B cell (primary cell): Measurements from ENCODE around the gene ST6GALNAC3. TPM values are rescaled to one million over a fixed set of nuclear protein-coding genes. Genes with fewer than 3 reads are reported as not detected.

ENCODE experiments used
- ATAC-seq: fragments of 200-7000 bp; cut with Tn5 transposase; one replicate; pipeline ENCODE4 v1.10.0; 2021; ENCODE audit warnings: low read depth, mild to moderate bottlenecking, moderate number of reproducible peaks, moderate library complexity
- CTCF ChIA-PET: fragments of 350-600 bp; sonication (Branson Sonifier 250); formaldehyde crosslinking; loops from one replicate; lab custom pipeline; 2021; ENCODE audit warnings: antibody characterized with exemption, inconsistent platforms; lab: Charles Lee
- POLR2A ChIA-PET: fragments of 350-600 bp; sonication (Branson Sonifier 250); formaldehyde crosslinking; loops from one replicate; lab custom pipeline; 2021; ENCODE audit warnings: antibody characterized with exemption; lab: Charles Lee
- DNase-seq: peaks from one replicate; pipeline ENCODE4 v3.0.0; 2013
- H2AFZ ChIP-seq: 2 replicates; pipeline ENCODE4 v1.6.1; 2012; ENCODE audit warnings: mild to moderate bottlenecking, low read depth, low read length; ENCODE audit not compliant: insufficient read depth, poor library complexity, severe bottlenecking
- H3K27ac ChIP-seq, 2 donors: 1 replicate in 1 of 2; 2 replicates in 1 of 2; pipeline ENCODE4 v1.5.1; 2012 to 2013; ENCODE audit warnings: low read length in 2 of 2, mild to moderate bottlenecking in 2 of 2, moderate library complexity in 1 of 2
- H3K27me3 ChIP-seq, 4 experiments: fragments of 200-600 bp in 1 of 4; sonication (generic) in 1 of 4; replicated peaks in 1 of 4; 1 replicate in 2 of 4; 2 replicates in 2 of 4; pipeline versions ENCODE4 v1.6.1 to v1.7.0; 2013 to 2016; ENCODE audit warnings: low read length in 3 of 4, mild to moderate bottlenecking in 2 of 4, mixed read lengths in 1 of 4, moderate library complexity in 1 of 4; ENCODE audit not compliant: insufficient read depth in 4 of 4, control insufficient read depth in 3 of 4; ENCODE audit errors: control extremely low read depth in 1 of 4
- H3K36me3 ChIP-seq, 2 experiments: replicated peaks in 1 of 2; 1 replicate in 1 of 2; 2 replicates in 1 of 2; pipeline versions ENCODE4 v1.6.1 to v1.7.1; 2013; ENCODE audit warnings: low read length in 1 of 2; ENCODE audit not compliant: insufficient read depth in 2 of 2, control insufficient read depth in 1 of 2; ENCODE audit errors: control extremely low read depth in 1 of 2, extremely low read depth in 1 of 2
- H3K4me1 ChIP-seq, 2 donors: fragments of 200-600 bp in 1 of 2; sonication (generic) in 1 of 2; 1 replicate in 1 of 2; 2 replicates in 1 of 2; pipeline versions ENCODE4 v1.5.1 to v1.6.1; 2013 to 2017; ENCODE audit warnings: low read length in 2 of 2; ENCODE audit not compliant: control insufficient read depth in 2 of 2, insufficient read depth in 2 of 2
- H3K4me2 ChIP-seq: replicated peaks from 2 replicates; pipeline ENCODE3; 2012; ENCODE audit warnings: mild to moderate bottlenecking, low read depth, low read length; ENCODE audit not compliant: poor library complexity, severe bottlenecking
- H3K4me3 ChIP-seq, 5 experiments: fragments of 200-600 bp in 1 of 5; sonication (generic) in 1 of 5; 1 replicate in 3 of 5; 2 replicates in 2 of 5; pipeline versions ENCODE4 v1.5.1 to v1.7.0; 2011 to 2016; ENCODE audit warnings: low read length in 4 of 5, mild to moderate bottlenecking in 4 of 5, low read depth in 2 of 5, control low read depth in 1 of 5, moderate library complexity in 1 of 5; ENCODE audit not compliant: insufficient read depth in 1 of 5; ENCODE audit errors: control extremely low read depth in 1 of 5, extremely low read depth in 1 of 5
- H3K79me2 ChIP-seq: fragments of 200-600 bp; sonication (generic); one replicate; pipeline ENCODE4 v1.6.0; 2016; ENCODE audit warnings: low read length; ENCODE audit not compliant: control insufficient read depth, insufficient read depth
- H3K9ac ChIP-seq: fragments of 200-600 bp; sonication (generic); 2 replicates; pipeline ENCODE4 v1.6.1; 2017; ENCODE audit warnings: mild to moderate bottlenecking, low read length, moderate library complexity
- H3K9me3 ChIP-seq, 3 donors: one replicate each; pipeline versions ENCODE4 v1.6.1 to v1.7.1; 2013; ENCODE audit warnings: low read length in 2 of 3; ENCODE audit not compliant: control insufficient read depth in 2 of 3, insufficient read depth in 1 of 3; ENCODE audit errors: control extremely low read depth in 1 of 3
- H4K20me1 ChIP-seq: 2 replicates; pipeline ENCODE4 v1.6.0; 2012; ENCODE audit warnings: mild to moderate bottlenecking, low read length; ENCODE audit not compliant: insufficient read depth, control insufficient read depth, poor library complexity, severe bottlenecking
- H3K27ac Mint-ChIP-seq: one replicate; pipeline ENCODE4 v1.8.0; 2021; ENCODE audit warnings: mixed read lengths
- H3K27me3 Mint-ChIP-seq: one replicate; pipeline ENCODE4 v1.8.0; 2021; ENCODE audit warnings: mixed read lengths
- H3K4me1 Mint-ChIP-seq: one replicate; pipeline ENCODE4 v1.8.0; 2021; ENCODE audit warnings: mixed read lengths
- H3K4me3 Mint-ChIP-seq: one replicate; pipeline ENCODE4 v1.8.0; 2021; ENCODE audit warnings: mixed read lengths
- H3K9me3 Mint-ChIP-seq: one replicate; pipeline ENCODE4 v1.8.0; 2022; ENCODE audit warnings: mixed read lengths; ENCODE audit not compliant: insufficient read depth
- EZH2 ChIP-seq: IDR thresholded peaks from 2 replicates; pipeline ENCODE4 v1.6.1; 2012; ENCODE audit warnings: borderline replicate concordance, low read depth, mild to moderate bottlenecking, moderate library complexity, low read length; ENCODE audit not compliant: insufficient read depth, poor library complexity, severe bottlenecking
- WGBS: methylation state at CpG from one replicate; pipeline ENCODE4 v1.1.5; 2013; ENCODE audit warnings: missing lambda C conversion rate; ENCODE audit not compliant: insufficient coverage; 5-methylcytosine and 5-hydroxymethylcytosine counted together
- intact Hi-C: fragments of 100-400 bp; cut with micrococcal nuclease; formaldehyde crosslinking; loops from one replicate; pipeline ENCODE4 v1.10.0; 2022
- polyA plus RNA-seq: library from polyadenylated mRNA; depleted of rRNA; stranded (reverse); fragments of >200 nt; gene quantifications from 2 replicates; pipeline ENCODE4 v1.2.3, GENCODE V29; 2012
- total RNA-seq, 2 donors: library from RNA; stranded (reverse); fragments of 120-200 nt in 1 of 2; gene quantifications; 1 replicate in 1 of 2; 2 replicates in 1 of 2; pipeline versions ENCODE4 v1.2.3 to v1.2.4, GENCODE V29; 2013 to 2022
- TF ChIP-seq, protein P1 (sequence below): fragments of 200-600 bp; IDR thresholded peaks from one replicate; pipeline ENCODE4 v1.8.0; 2022; ENCODE audit warnings: antibody characterized with exemption, mild to moderate bottlenecking

ST6GALNAC3 gene
- total and polyA plus RNA-seq, 2 donors (not counting 1 experiment from before 2014, with no cell fraction given), result 3.0 to 17.3 TPM

DNA sequence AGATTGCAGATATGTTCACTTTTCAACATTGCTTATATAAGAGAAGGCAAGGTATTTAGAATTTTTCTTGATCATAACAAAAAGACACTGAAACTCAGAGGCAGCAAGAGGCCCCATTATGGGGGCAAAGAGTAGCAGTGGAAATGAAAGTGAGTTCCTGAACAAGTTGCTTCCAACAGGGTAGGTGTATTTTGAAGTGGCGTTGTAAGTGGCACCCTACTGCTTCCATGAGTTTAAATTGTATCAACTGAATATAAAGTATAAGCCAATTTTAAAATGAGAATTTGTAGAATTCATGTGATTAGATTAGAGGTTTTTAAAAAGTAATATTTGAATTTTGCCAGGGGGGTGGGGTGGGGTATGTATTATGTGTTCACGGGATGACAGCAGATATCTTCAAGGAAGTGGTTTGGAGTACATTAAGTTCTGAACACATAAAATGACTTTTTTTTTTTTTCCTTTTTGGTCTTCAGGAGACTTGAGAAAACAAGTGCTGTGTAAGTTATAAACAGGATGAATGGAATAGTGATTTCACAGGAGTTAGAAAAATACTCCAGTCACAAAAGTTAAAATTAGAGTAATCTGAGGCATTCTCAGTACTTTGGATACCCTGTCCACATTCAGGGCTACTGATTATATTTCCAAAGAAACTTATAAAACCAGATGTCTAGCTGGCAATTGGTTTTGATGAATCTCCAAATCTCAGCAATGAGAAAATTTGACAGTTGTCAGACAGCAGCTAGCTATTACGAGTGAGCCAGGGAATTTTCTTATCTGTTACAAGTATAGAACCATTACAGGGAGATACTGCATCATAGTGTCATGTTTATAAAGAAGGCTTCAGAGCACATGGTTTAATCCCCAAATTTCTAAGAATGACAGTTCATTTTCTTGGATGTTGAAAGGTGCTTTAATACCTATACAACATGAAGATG lies 182.0 kb downstream of the ST6GALNAC3 start:
- Histone ChIP-seq H3K9ac (no peak overlapping the region), H4K20me1 (no peaks in the 10 kb centered on the region), H3K4me3 (no peak overlapping the region), H3K79me2 (no peaks in the 10 kb centered on the region), H3K27ac (no peak overlapping the region), H3K36me3 (no peaks in the 10 kb centered on the region), H3K9me3 (peaks cover 0 to 1% (median 0%) of the 10 kb centered on the region in 3 donors), H3K27me3 (no peaks in the 10 kb centered on the region), H2AFZ (no peak overlapping the region), H3K4me1 (peaks cover 0 to 7% of the 10 kb centered on the region in 2 donors), H3K4me2 (no peak overlapping the region)
- Mint-ChIP-seq H3K27me3 (no peaks in the 10 kb centered on the region), H3K4me3 (no peak overlapping the region), H3K4me1 (peaks cover 15% of the 10 kb centered on the region), H3K9me3 (no peaks in the 10 kb centered on the region), H3K27ac (no peak overlapping the region)
- DNase-seq (no peak), ATAC-seq (no peak)
- intact Hi-C loops, result no loop called here
- TF ChIP-seq, protein P1, sequence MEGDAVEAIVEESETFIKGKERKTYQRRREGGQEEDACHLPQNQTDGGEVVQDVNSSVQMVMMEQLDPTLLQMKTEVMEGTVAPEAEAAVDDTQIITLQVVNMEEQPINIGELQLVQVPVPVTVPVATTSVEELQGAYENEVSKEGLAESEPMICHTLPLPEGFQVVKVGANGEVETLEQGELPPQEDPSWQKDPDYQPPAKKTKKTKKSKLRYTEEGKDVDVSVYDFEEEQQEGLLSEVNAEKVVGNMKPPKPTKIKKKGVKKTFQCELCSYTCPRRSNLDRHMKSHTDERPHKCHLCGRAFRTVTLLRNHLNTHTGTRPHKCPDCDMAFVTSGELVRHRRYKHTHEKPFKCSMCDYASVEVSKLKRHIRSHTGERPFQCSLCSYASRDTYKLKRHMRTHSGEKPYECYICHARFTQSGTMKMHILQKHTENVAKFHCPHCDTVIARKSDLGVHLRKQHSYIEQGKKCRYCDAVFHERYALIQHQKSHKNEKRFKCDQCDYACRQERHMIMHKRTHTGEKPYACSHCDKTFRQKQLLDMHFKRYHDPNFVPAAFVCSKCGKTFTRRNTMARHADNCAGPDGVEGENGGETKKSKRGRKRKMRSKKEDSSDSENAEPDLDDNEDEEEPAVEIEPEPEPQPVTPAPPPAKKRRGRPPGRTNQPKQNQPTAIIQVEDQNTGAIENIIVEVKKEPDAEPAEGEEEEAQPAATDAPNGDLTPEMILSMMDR, result no peak
- TF ChIP-seq EZH2, result no peak
- POLR2A ChIA-PET, result no interaction called here
- CTCF ChIA-PET, result interaction anchor here (0.7 kb wide), 1 partner anchor 37 kb away, joined by 3 read pairs; no protein-coding TSS in a partner anchor
- no CpG with 5 or more reads among the region's 3 CpGs for WGBS

DNA sequence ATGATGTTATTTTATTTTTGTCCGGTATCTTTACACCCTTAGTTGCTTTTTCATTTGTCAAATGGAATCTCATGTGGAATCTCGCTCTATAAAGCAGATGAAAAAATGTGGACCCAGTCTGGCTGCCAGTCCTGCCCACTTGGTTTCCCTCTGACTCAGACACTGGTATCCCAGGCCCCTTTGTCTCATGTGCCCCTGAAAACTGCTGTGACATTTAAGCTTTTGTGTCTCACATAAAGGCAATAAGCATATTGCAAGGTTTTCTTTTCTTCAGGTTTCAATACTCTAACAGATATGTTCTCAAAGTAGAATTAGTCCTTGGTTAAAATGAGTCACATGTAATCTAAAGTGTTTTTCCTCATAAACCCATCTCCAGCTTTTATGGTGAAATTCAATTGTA lies 183.3 kb downstream of the ST6GALNAC3 start:
- H3K9me3 Mint-ChIP-seq, result no peaks in the 10 kb centered on the region
- 100% methylated on average over 2 of the region's 2 CpGs for WGBS
- no peak overlapping the region for H3K27ac Mint-ChIP-seq
- no peak overlapping the region for H3K9ac ChIP-seq
- DNase-seq, result no peak
- no peak for ATAC-seq
- no peak overlapping the region for H3K27ac ChIP-seq
- no peak overlapping the region for H2AFZ ChIP-seq
- H3K4me1 Mint-ChIP-seq, result peaks cover 16% of the 10 kb centered on the region
- intact Hi-C loops, result no loop called here
- peaks cover 0 to 1% (median 0%) of the 10 kb centered on the region in 3 donors for H3K9me3 ChIP-seq
- H3K4me1 ChIP-seq, result peaks cover 0 to 7% of the 10 kb centered on the region in 2 donors
- H3K36me3 ChIP-seq, result no peaks in the 10 kb centered on the region
- CTCF ChIA-PET, result no interaction called here
- no peak for TF ChIP-seq EZH2
- TF ChIP-seq, protein P1, result no peak
- no peak overlapping the region for H3K4me2 ChIP-seq
- H4K20me1 ChIP-seq, result no peaks in the 10 kb centered on the region
- H3K4me3 Mint-ChIP-seq, result no peak overlapping the region
- H3K27me3 ChIP-seq, result no peaks in the 10 kb centered on the region
- no peaks in the 10 kb centered on the region for H3K79me2 ChIP-seq
- H3K27me3 Mint-ChIP-seq, result no peaks in the 10 kb centered on the region
- H3K4me3 ChIP-seq, result no peak overlapping the region
- POLR2A ChIA-PET, result no interaction called here
